HepG2 (cell line): ENCODE results near the gene ZBTB21. TPM values are rescaled to one million over a fixed set of nuclear protein-coding genes. Genes with fewer than 3 reads are reported as not detected.

Source experiments
- ATAC-seq: fragments of 200-7000 bp; cut with Tn5 transposase; 3 replicates; pipeline ENCODE4 v1.9.1; 2020; ENCODE audit warnings: mild to moderate bottlenecking, moderate library complexity
- BruUV-seq: library from RNA; stranded (reverse); fragments of 400-500 nt; replicated peaks from 2 replicates; lab custom pipeline; 2021; lab: Mats Ljungman, UMichigan
- CTCF ChIA-PET: fragments of 300-600 bp; formaldehyde crosslinking; extraction: SDS; loops from one replicate; lab custom pipeline; 2021; ENCODE audit warnings: low total read pairs, inconsistent platforms, low intra/inter-chr PET ratio; lab: Yijun Ruan, JAX
- POLR2A ChIA-PET: fragments of 350-600 bp; sonication (Branson Sonifier 250); formaldehyde crosslinking; loops from one replicate; lab custom pipeline; 2020; ENCODE audit warnings: antibody characterized with exemption, inconsistent platforms; lab: Yijun Ruan, JAX
- DNase-seq: peaks from one replicate; pipeline ENCODE4 v3.0.0-alpha.2; 2015; ENCODE audit warnings: low spot score
- FAIRE-seq: peaks from 3 replicates; lab custom pipeline; 2011; peaks lifted over from hg19 to GRCh38; lab: Jason Lieb, UNC
- H2AFZ ChIP-seq: one replicate; pipeline ENCODE4 v1.6.1; 2011; ENCODE audit warnings: low read length, inconsistent platforms
- H3K27ac ChIP-seq: fragments of 300-600 bp; 3 replicates; pipeline ENCODE4 v1.8.0; 2011; ENCODE audit warnings: mixed run types, mild to moderate bottlenecking, mixed read lengths, low read length, inconsistent platforms; ENCODE audit not compliant: insufficient read depth; ENCODE audit errors: extremely low read length
- H3K27me3 ChIP-seq, 2 experiments: fragments of 200-600 bp in 1 of 2; 2 replicates in 1 of 2; 3 replicates in 1 of 2; pipeline versions ENCODE4 v1.6.0 to v1.8.0; 2011; ENCODE audit warnings: low read length in 2 of 2, mild to moderate bottlenecking in 2 of 2, moderate library complexity in 2 of 2, inconsistent platforms in 1 of 2; ENCODE audit not compliant: insufficient read depth in 2 of 2, control insufficient read depth in 1 of 2
- H3K36me3 ChIP-seq, 2 experiments: fragments of 200-600 bp in 1 of 2; replicated peaks in 1 of 2; 2 replicates in 1 of 2; 3 replicates in 1 of 2; pipeline versions ENCODE4 v1.5.1 to v1.8.0; 2011; ENCODE audit warnings: low read length in 2 of 2, inconsistent platforms in 1 of 2; ENCODE audit not compliant: insufficient read depth in 2 of 2, control insufficient read depth in 1 of 2
- H3K4me1 ChIP-seq: 2 replicates; pipeline ENCODE4 v1.5.1; 2012; ENCODE audit warnings: low read length, inconsistent platforms; ENCODE audit not compliant: insufficient read depth
- H3K4me2 ChIP-seq: 2 replicates; pipeline ENCODE4 v1.6.0; 2011; ENCODE audit warnings: low read depth, low read length, inconsistent platforms
- H3K4me3 ChIP-seq, 3 experiments: fragments of 200-600 bp in 1 of 3; sonication (generic), shearing (Covaris generic) in 1 of 3; replicated peaks in 1 of 3; 2 replicates each; pipeline ENCODE4 v1.5.1; 2011 to 2016; ENCODE audit warnings: low read length in 3 of 3, inconsistent platforms in 2 of 3, low read depth in 2 of 3, mild to moderate bottlenecking in 2 of 3, control low read depth in 1 of 3, mixed read lengths in 1 of 3; ENCODE audit not compliant: insufficient read depth in 1 of 3
- H3K79me2 ChIP-seq: one replicate; pipeline ENCODE4 v1.6.1; 2011; ENCODE audit warnings: low read length, inconsistent platforms; ENCODE audit not compliant: insufficient read depth
- H3K9ac ChIP-seq: 2 replicates; pipeline ENCODE4 v1.6.0; 2011; ENCODE audit warnings: mild to moderate bottlenecking, low read depth, low read length, inconsistent platforms; ENCODE audit not compliant: insufficient read depth
- H3K9me3 ChIP-seq: 2 replicates; pipeline ENCODE4 v1.5.1; 2012; ENCODE audit warnings: mild to moderate bottlenecking, low read length
- H4K20me1 ChIP-seq: 2 replicates; pipeline ENCODE4 v1.6.0; 2011; ENCODE audit warnings: inconsistent platforms, mild to moderate bottlenecking, low read length, moderate library complexity; ENCODE audit not compliant: insufficient read depth
- EED ChIP-seq: sonication (generic); formaldehyde crosslinking; IDR thresholded peaks from 2 replicates; pipeline ENCODE4 v1.5.0; 2020; ENCODE audit warnings: mild to moderate bottlenecking, missing genetic modification reagents
- PBX2 ChIP-seq: IDR thresholded peaks from 2 replicates; pipeline ENCODE4 v1.6.1; 2016; ENCODE audit warnings: control low read depth
- RARA ChIP-seq: IDR thresholded peaks from 2 replicates; pipeline ENCODE4 v1.6.1; 2016; ENCODE audit warnings: missing genetic modification reagents, missing compliant biosample characterization
- RNF2 ChIP-seq: fragments of 450-650 bp; conservative IDR thresholded peaks from 2 replicates; pipeline ENCODE4 v1.6.1; 2016; ENCODE audit warnings: low read depth
- SIN3B ChIP-seq: fragments of 150-350 bp; IDR thresholded peaks from 2 replicates; pipeline ENCODE4 v1.6.1; 2014; ENCODE audit warnings: low read length
- SOX13 ChIP-seq, 3 experiments: fragments of 450-650 bp in 1 of 3; sonication (generic) in 1 of 3; formaldehyde crosslinking in 1 of 3; IDR thresholded peaks in 2 of 3; conservative IDR thresholded peaks in 1 of 3; 2 replicates each; pipeline versions ENCODE4 v1.5.0 to v1.6.1; 2016 to 2020; ENCODE audit warnings: antibody characterized with exemption in 1 of 3, mild to moderate bottlenecking in 1 of 3, missing compliant biosample characterization in 1 of 3, missing genetic modification reagents in 1 of 3, moderate library complexity in 1 of 3
- THAP9 ChIP-seq: sonication (generic); formaldehyde crosslinking; IDR thresholded peaks from 2 replicates; pipeline ENCODE4; 2020; ENCODE audit warnings: missing genetic modification reagents, mild to moderate bottlenecking, borderline replicate concordance
- ZNF574 ChIP-seq: sonication (generic); formaldehyde crosslinking; IDR thresholded peaks from 2 replicates; pipeline ENCODE4 v1.4.0; 2020; ENCODE audit warnings: missing genetic modification reagents
- ZNF614 ChIP-seq: IDR thresholded peaks from 2 replicates; pipeline ENCODE4 v1.6.1; 2018; ENCODE audit warnings: missing biosample characterization, missing genetic modification reagents, inconsistent platforms, borderline replicate concordance
- WGBS: methylation state at CpG from one replicate; pipeline ENCODE4 v1.1.6; 2017; ENCODE audit warnings: low lambda C conversion rate; 5-methylcytosine and 5-hydroxymethylcytosine counted together
- in situ Hi-C: cut with HindIII; loops from 2 replicates; pipeline ENCODE4 v1.10.0; 2017; ENCODE audit warnings: low pct_unique_long_range_greater_than_20kb; ENCODE audit not compliant: extremely low pct_ligation_motif_present
- intact Hi-C: fragments of 100-400 bp; cut with micrococcal nuclease; formaldehyde crosslinking; loops from one replicate; pipeline ENCODE4 v1.10.0; 2022; ENCODE audit not compliant: unreplicated experiment
- polyA plus RNA-seq, 8 experiments: library from polyadenylated mRNA; depleted of rRNA in 3 of 8; stranded (reverse) in 7 of 8; unstranded in 1 of 8; fragments of >200 nt; fragmentation: Illumina TruSeq in 4 of 8; extraction: Trizol in 4 of 8; gene quantifications; 2 replicates each; pipeline versions ENCODE4 v1.2.1 to v1.2.3, GENCODE V29; 2011 to 2016; ENCODE audit warnings: low read depth in 4 of 8, missing spikeins in 1 of 8, mixed read lengths in 1 of 8; ENCODE audit not compliant: insufficient read depth in 1 of 8
- total RNA-seq, 5 experiments: library from RNA; depleted of rRNA; stranded (reverse); fragments of >200 nt; fragmentation: Illumina TruSeq; extraction: Trizol; gene quantifications; 2 replicates each; pipeline ENCODE4 v1.2.3, GENCODE V29; 2016; ENCODE audit warnings: low read depth in 1 of 5

Gene ZBTB21
- total and polyA plus RNA-seq, 2 of the 13 experiments (the other 11 are each of a cell fraction or from before 2014, with no cell fraction given), result 4.5 to 6.1 TPM

- no peak for DNase-seq
- POLR2A ChIA-PET, result no interaction called here
Measured at GRCh38 chr21:41970106-41970391, 40.1 kb downstream of the ZBTB21 start.

More at GRCh38 chr21:41970106-41970391, 40.1 kb downstream of the ZBTB21 start:
- no peaks in the 10 kb centered on the region for H3K36me3 ChIP-seq
- BruUV-seq, result no TSS peak
- in situ Hi-C loops, result no loop called here
- intact Hi-C loops, result no loop called here
- H3K4me1 ChIP-seq, result peaks cover 56% of the 10 kb centered on the region
- H3K9ac ChIP-seq, result no peak overlapping the region
- CTCF ChIA-PET, result no interaction called here
- H3K79me2 ChIP-seq, result no peaks in the 10 kb centered on the region
- H4K20me1 ChIP-seq, result no peaks in the 10 kb centered on the region
- H3K9me3 ChIP-seq, result no peaks in the 10 kb centered on the region
- H2AFZ ChIP-seq, result no peak overlapping the region
- ATAC-seq (no peak), FAIRE-seq (no peak)
- TF ChIP-seq RNF2, result no peak
- no peak for TF ChIP-seq PBX2 (CRISPR knock-in tag)
- TF ChIP-seq RARA (CRISPR knock-in tag), result no peak
- TF ChIP-seq ZNF614, result no peak
- TF ChIP-seq SOX13 (IDR thresholded peaks at IDR 0.05), result no peak
- no peak for TF ChIP-seq SOX13 (CRISPR knock-in tag; conservative IDR thresholded peaks at IDR 0.05 in 1 of 2, IDR thresholded peaks at IDR 0.05 in 1 of 2)
- no peak for TF ChIP-seq THAP9 (CRISPR knock-in tag)
- TF ChIP-seq ZNF574 (CRISPR knock-in tag), result no peak
- no peak for TF ChIP-seq SIN3B
- no peak for TF ChIP-seq EED
- H3K4me2 ChIP-seq, result no peak overlapping the region
- no peak overlapping the region for H3K4me3 ChIP-seq
- WGBS, result 75% methylated on average over 4 of the region's 5 CpGs
- peaks cover 0 to 4% of the 10 kb centered on the region in 2 experiments; a peak in 1 of 5 replicates for H3K27me3 ChIP-seq
- H3K27ac ChIP-seq, result no peak overlapping the region
